Ishikawa (cell line): ENCODE measurements around the gene FAM53B.

Experiments used
- CEBPB ChIP-seq: IDR thresholded peaks from 2 replicates; pipeline ENCODE4 v1.6.1; 2012
- CREB1 ChIP-seq: IDR thresholded peaks from 2 replicates; pipeline ENCODE4 v1.6.1; 2012; ENCODE audit warnings: low read depth
- EP300 ChIP-seq: IDR thresholded peaks from 2 replicates; pipeline ENCODE4 v1.6.1; 2012; ENCODE audit warnings: borderline replicate concordance
- TF ChIP-seq, protein P1 (sequence below): IDR thresholded peaks from 2 replicates; pipeline ENCODE4 v1.6.1; 2012

DNA sequence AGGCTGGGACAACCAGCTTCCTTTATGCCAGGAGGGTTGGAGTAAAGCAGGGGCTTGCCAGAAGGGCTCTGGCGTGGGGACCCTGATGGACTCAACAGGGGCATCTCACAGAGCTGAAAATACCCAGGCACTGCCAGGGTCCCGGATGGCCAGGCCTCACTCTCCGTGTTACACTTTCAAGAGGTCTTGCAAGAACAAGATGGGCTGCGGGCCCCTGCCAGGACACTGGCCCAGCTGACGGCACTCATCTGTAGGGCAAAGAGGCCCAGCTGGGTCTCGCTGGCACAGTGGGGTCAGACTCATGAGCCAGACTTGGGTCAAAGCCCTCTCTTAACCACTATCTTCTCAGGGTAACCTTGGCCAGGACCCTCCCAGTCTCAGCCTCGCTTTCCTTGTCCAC is 90.9 kb downstream of the FAM53B start:
- no peak for TF ChIP-seq CEBPB
- TF ChIP-seq, protein P1, sequence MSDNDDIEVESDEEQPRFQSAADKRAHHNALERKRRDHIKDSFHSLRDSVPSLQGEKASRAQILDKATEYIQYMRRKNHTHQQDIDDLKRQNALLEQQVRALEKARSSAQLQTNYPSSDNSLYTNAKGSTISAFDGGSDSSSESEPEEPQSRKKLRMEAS = no peak
- no peak for TF ChIP-seq EP300
- TF ChIP-seq CREB1 = no peak
